HCT116 (cell line): ENCODE data around the gene DMD. TPM values are rescaled to one million over a fixed set of nuclear protein-coding genes. Genes with fewer than 3 reads are reported as not detected.
"Not testable (repeated sequence)": the region's sequence is repeated elsewhere in the genome, so short reads cannot be mapped to it uniquely, and the experiment has no call there.

Experiments used
- ATAC-seq: fragments of 200-7000 bp; cut with Tn5 transposase; 2 replicates; pipeline ENCODE4 v1.9.1; 2020; ENCODE audit warnings: mild to moderate bottlenecking, moderate library complexity
- BruUV-seq: library from RNA; stranded (reverse); fragments of 400-500 nt; replicated peaks from 2 replicates; lab custom pipeline; 2021; lab: Mats Ljungman, UMichigan
- CTCF ChIA-PET: fragments of 300-600 bp; sonication (Branson Sonifier 250); formaldehyde crosslinking; loops from one replicate; lab custom pipeline; 2021; ENCODE audit warnings: antibody characterized with exemption; lab: Charles Lee
- POLR2A ChIA-PET: fragments of 300-600, 350-600 bp; sonication (Branson Sonifier 250); formaldehyde crosslinking; loops from one replicate; lab custom pipeline; 2021; ENCODE audit warnings: antibody characterized with exemption; lab: Charles Lee
- RAD21 ChIA-PET, 2 experiments: fragments of 300-600 bp; sonication (Branson Sonifier 250); formaldehyde crosslinking; loops; one replicate each; lab custom pipeline; 2023; ENCODE audit warnings: low total read pairs in 2 of 2; ENCODE audit not compliant: uncharacterized antibody in 2 of 2, unreplicated experiment in 2 of 2, low non-redundant PET in 1 of 2; lab: Charles Lee
- DNase-seq: peaks from one replicate; pipeline ENCODE4 v3.0.0-alpha.2; 2010; ENCODE audit warnings: low read depth, low spot score
- H2AFZ ChIP-seq: fragments of 200-600 bp; shearing (Covaris generic), sonication (generic); 2 replicates; pipeline ENCODE4 v1.6.1; 2017; ENCODE audit warnings: low read depth, mixed run types, mixed read lengths, antibody characterized with exemption, low read length; ENCODE audit not compliant: poor library complexity, severe bottlenecking
- H3K27ac ChIP-seq: 2 replicates; pipeline ENCODE4 v1.5.1; 2012; ENCODE audit warnings: low read depth, low read length
- H3K27me3 ChIP-seq: fragments of 200-600 bp; sonication (generic); 2 replicates; pipeline ENCODE4 v1.6.1; 2016; ENCODE audit warnings: mixed run types, low read length, mixed read lengths; ENCODE audit not compliant: insufficient read depth
- H3K36me3 ChIP-seq, 2 experiments: fragments of 200-500 bp in 1 of 2; fragments of 200-600 bp in 1 of 2; sonication (Bioruptor generic) in 1 of 2; sonication (generic) in 1 of 2; 2 replicates each; pipeline versions ENCODE4 v1.5.1 to v1.6.1; 2014 to 2016; ENCODE audit warnings: low read length in 2 of 2, inconsistent platforms in 1 of 2, mixed read lengths in 1 of 2, mixed run types in 1 of 2; ENCODE audit not compliant: insufficient read depth in 2 of 2, control insufficient read depth in 1 of 2
- H3K4me1 ChIP-seq, 2 experiments: fragments of 200-600 bp in 1 of 2; sonication (generic) in 1 of 2; 2 replicates each; pipeline versions ENCODE4 v1.5.1 to v1.6.1; 2012 to 2017; ENCODE audit warnings: low read length in 2 of 2, inconsistent platforms in 1 of 2, mild to moderate bottlenecking in 1 of 2, mixed read lengths in 1 of 2, mixed run types in 1 of 2, moderate library complexity in 1 of 2; ENCODE audit not compliant: insufficient read depth in 2 of 2, control insufficient read depth in 1 of 2
- H3K4me2 ChIP-seq: fragments of 200-600 bp; sonication (generic); 2 replicates; pipeline ENCODE4 v1.6.1; 2017; ENCODE audit warnings: mixed run types, low read length, mixed read lengths
- H3K4me3 ChIP-seq, 2 experiments: fragments of 200-600 bp in 1 of 2; sonication (generic) in 1 of 2; replicated peaks in 1 of 2; 2 replicates each; pipeline ENCODE4 v1.5.1; 2011 to 2016; ENCODE audit warnings: low read length in 2 of 2, control low read depth in 1 of 2, low read depth in 1 of 2, mild to moderate bottlenecking in 1 of 2, mixed read lengths in 1 of 2, mixed run types in 1 of 2
- H3K79me2 ChIP-seq: fragments of 200-600 bp; sonication (generic); 2 replicates; pipeline ENCODE4 v1.6.1; 2017; ENCODE audit warnings: mild to moderate bottlenecking, mixed run types, low read length, moderate library complexity, mixed read lengths; ENCODE audit not compliant: insufficient read depth
- H3K9ac ChIP-seq: fragments of 200-600 bp; sonication (generic); 2 replicates; pipeline ENCODE4 v1.6.1; 2016; ENCODE audit warnings: low read length, mixed read lengths
- H3K9me2 ChIP-seq: fragments of 200-600 bp; sonication (generic), shearing (Covaris generic); 2 replicates; pipeline ENCODE4 v1.6.1; 2017; ENCODE audit warnings: mixed run types, mild to moderate bottlenecking, moderate library complexity; ENCODE audit not compliant: insufficient read depth
- H3K9me3 ChIP-seq, 2 experiments: fragments of 200-500 bp in 1 of 2; fragments of 200-600 bp in 1 of 2; sonication (Bioruptor generic) in 1 of 2; sonication (generic) in 1 of 2; 2 replicates each; pipeline ENCODE4 v1.6.1; 2014 to 2017; ENCODE audit warnings: low read length in 2 of 2, mixed read lengths in 2 of 2, inconsistent platforms in 1 of 2, low read depth in 1 of 2, mild to moderate bottlenecking in 1 of 2, mixed run types in 1 of 2, moderate library complexity in 1 of 2; ENCODE audit not compliant: control insufficient read depth in 1 of 2, insufficient read depth in 1 of 2
- H4K20me1 ChIP-seq: fragments of 200-600 bp; sonication (generic), shearing (Covaris generic); 2 replicates; pipeline ENCODE4 v1.6.1; 2017; ENCODE audit warnings: mixed run types, mild to moderate bottlenecking, moderate library complexity; ENCODE audit not compliant: insufficient read depth
- CTCF ChIP-seq, 3 experiments: fragments of 200-600 bp in 1 of 3; sonication (generic) in 1 of 3; IDR thresholded peaks in 2 of 3; conservative IDR thresholded peaks in 1 of 3; 2 replicates each; pipeline ENCODE4 v1.5.1; 2012 to 2017; ENCODE audit warnings: low read depth in 2 of 3, low read length in 2 of 3, antibody characterized with exemption in 1 of 3, borderline replicate concordance in 1 of 3, control low read depth in 1 of 3, mild to moderate bottlenecking in 1 of 3, mixed read lengths in 1 of 3, mixed run types in 1 of 3, moderate library complexity in 1 of 3; ENCODE audit not compliant: insufficient read depth in 1 of 3
- EGR1 ChIP-seq: IDR thresholded peaks from 2 replicates; pipeline ENCODE4 v1.6.1; 2012; ENCODE audit warnings: low read depth
- ELF1 ChIP-seq: IDR thresholded peaks from 2 replicates; pipeline ENCODE4 v1.6.1; 2012; ENCODE audit warnings: low read depth, borderline replicate concordance
- EZH2phosphoT487 ChIP-seq: fragments of 200-600 bp; IDR thresholded peaks from 2 replicates; pipeline ENCODE4 v1.6.1; 2018; ENCODE audit warnings: antibody characterized with exemption, borderline replicate concordance
- FOSL1 ChIP-seq: IDR thresholded peaks from 2 replicates; pipeline ENCODE4 v1.6.1; 2012; ENCODE audit warnings: low read depth
- JUND ChIP-seq: IDR thresholded peaks from 2 replicates; pipeline ENCODE4 v1.6.1; 2012
- MAX ChIP-seq: IDR thresholded peaks from 2 replicates; pipeline ENCODE4 v1.6.1; 2012
- POLR2A ChIP-seq: IDR thresholded peaks from 2 replicates; pipeline ENCODE4 v1.7.0; 2011; ENCODE audit warnings: borderline replicate concordance; ENCODE audit not compliant: insufficient read depth, insufficient read length; ENCODE audit errors: extremely low read depth
- POLR2AphosphoS5 ChIP-seq: IDR thresholded peaks from 2 replicates; pipeline ENCODE4 v1.6.1; 2011; ENCODE audit warnings: mild to moderate bottlenecking, low read depth, low read length, moderate library complexity
- RAD21 ChIP-seq: IDR thresholded peaks from 2 replicates; pipeline ENCODE4 v1.6.1; 2012; ENCODE audit warnings: low read depth, mild to moderate bottlenecking
- SIN3A ChIP-seq: IDR thresholded peaks from 2 replicates; pipeline ENCODE4 v1.6.1; 2012; ENCODE audit warnings: low read depth
- SP1 ChIP-seq: IDR thresholded peaks from 2 replicates; pipeline ENCODE4 v1.6.1; 2012; ENCODE audit warnings: low read depth
- YY1 ChIP-seq: IDR thresholded peaks from 2 replicates; pipeline ENCODE4 v1.6.1; 2011; ENCODE audit warnings: low read length, low read depth, moderate library complexity, mild to moderate bottlenecking; ENCODE audit not compliant: insufficient replicate concordance; ENCODE audit errors: extremely low read depth
- ZBTB33 ChIP-seq: IDR thresholded peaks from 2 replicates; pipeline ENCODE4 v1.6.1; 2011; ENCODE audit warnings: mild to moderate bottlenecking, low read length, moderate library complexity; ENCODE audit not compliant: insufficient replicate concordance; ENCODE audit errors: extremely low read depth
- ZFX ChIP-seq: fragments of 450-650 bp; IDR thresholded peaks from 2 replicates; pipeline ENCODE4 v1.6.1; 2017
- intact Hi-C: fragments of 100-400 bp; cut with micrococcal nuclease; formaldehyde crosslinking; loops from 2 replicates; pipeline ENCODE4 v1.10.0; 2022
- total RNA-seq: library from RNA; stranded (reverse); gene quantifications from one replicate; pipeline ENCODE4 v1.2.1, GENCODE V29; 2021; ENCODE audit not compliant: unreplicated experiment

DMD gene
- total RNA-seq, 1 experiment from 2014 or later = 0.05 TPM

GRCh38 chrX:32246675-32247074, 964.7 kb downstream of the DMD start:
- intact Hi-C loops, H3K36me3 ChIP-seq, H4K20me1 ChIP-seq, H3K4me2 ChIP-seq, ATAC-seq, RAD21 ChIA-PET, H3K9ac ChIP-seq, H3K27ac ChIP-seq, H2AFZ ChIP-seq, H3K9me2 ChIP-seq, BruUV-seq, H3K79me2 ChIP-seq, DNase-seq, H3K4me1 ChIP-seq, H3K4me3 ChIP-seq, CTCF ChIA-PET, H3K27me3 ChIP-seq, POLR2A ChIA-PET, H3K9me3 ChIP-seq: not testable (repeated sequence)
- TF ChIP-seq CTCF (IDR thresholded peaks at IDR 0.05 in 2 of 3, conservative IDR thresholded peaks at IDR 0.05 in 1 of 3; ENCODE audit: borderline replicate concordance in 1 of 3, insufficient read depth in 1 of 3, low read depth in 2 of 3, low read length in 2 of 3) = 0 out of 6 replicates have a peak, but pooled peaks of 1 of the 3 experiments have one; percentile 14

- ChIA-PET RAD21 (no interaction called here), POLR2A (no interaction called here), CTCF (no interaction called here)
- no TSS peak for BruUV-seq
- no peaks in the 10 kb centered on the region for H4K20me1 ChIP-seq
- no peak for DNase-seq
- H3K9me3 ChIP-seq = no peaks in the 10 kb centered on the region
- H3K27me3 ChIP-seq = no peaks in the 10 kb centered on the region
- H3K79me2 ChIP-seq = no peaks in the 10 kb centered on the region
- no peaks in the 10 kb centered on the region for H3K36me3 ChIP-seq
- no peaks in the 10 kb centered on the region for H3K9me2 ChIP-seq
- H3K4me2 ChIP-seq = no peak overlapping the region
- H3K9ac ChIP-seq = no peak overlapping the region
- ATAC-seq = no peak
- no peak overlapping the region for H2AFZ ChIP-seq
- intact Hi-C loops = no loop called here
- no peaks in the 10 kb centered on the region for H3K4me1 ChIP-seq
- no peak overlapping the region for H3K27ac ChIP-seq
- H3K4me3 ChIP-seq = no peak overlapping the region
- no peak for TF ChIP-seq JUND
- TF ChIP-seq EGR1 = no peak
- TF ChIP-seq ZFX = no peak
- no peak for TF ChIP-seq SIN3A
- TF ChIP-seq ELF1 = no peak
- no peak for TF ChIP-seq EZH2phosphoT487
- TF ChIP-seq POLR2AphosphoS5 = no peak
- no peak for TF ChIP-seq YY1
- TF ChIP-seq RAD21 = no peak
- no peak for TF ChIP-seq SP1
- TF ChIP-seq MAX = no peak
- no peak for TF ChIP-seq CTCF (IDR thresholded peaks at IDR 0.05 in 2 of 3, conservative IDR thresholded peaks at IDR 0.05 in 1 of 3; ENCODE audit: borderline replicate concordance in 1 of 3, insufficient read depth in 1 of 3, low read depth in 2 of 3, low read length in 2 of 3)
- TF ChIP-seq POLR2A = no peak
- TF ChIP-seq FOSL1 = no peak
- TF ChIP-seq ZBTB33 = no peak
Measured at GRCh38 chrX:32195611-32196010, 1015.7 kb downstream of the DMD start.
